Measurements from ENCODE around the gene EIF4G2.

EIF4G2 gene

DNA sequence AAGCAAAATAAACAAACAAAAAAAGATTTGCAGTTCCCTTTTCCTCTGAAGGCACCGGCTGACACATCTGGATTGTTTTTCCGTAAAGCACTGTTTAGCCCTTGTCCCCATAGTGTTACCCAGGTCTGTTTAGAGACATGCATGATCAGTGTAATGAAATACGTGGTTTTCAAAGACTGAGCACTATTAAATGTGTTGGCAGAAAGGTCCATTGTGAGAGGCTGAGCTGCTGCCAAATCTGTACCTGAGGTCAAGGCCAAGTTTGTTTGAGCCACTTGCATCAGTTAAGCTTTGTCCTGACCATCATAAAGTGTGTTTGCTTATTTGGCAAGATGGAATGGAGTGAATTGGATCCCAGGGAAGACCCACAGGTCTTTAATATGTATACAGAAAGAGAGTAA is 31.3 kb downstream of the EIF4G2 start:
- ChIA-PET POLR2A (interaction anchor here (0.5 kb wide), 1 partner anchor 20 kb away, joined by 5 read pairs; no protein-coding TSS in a partner anchor), CTCF (interaction anchor here (0.6 to 1.4 kb wide), 3 partner anchors 9 to 371 kb away, joined by 3 to 4 read pairs (median 3); no protein-coding TSS in a partner anchor)
- no peak overlapping the region for H3K4me3 ChIP-seq (ENCODE audit: low read depth, low read length)
- H3K27ac ChIP-seq (ENCODE audit: extremely low read depth, low read depth, low read length) = no peak overlapping the region
- H3K4me1 ChIP-seq (ENCODE audit: control insufficient read depth, insufficient read depth, low read length) = no peaks in the 10 kb centered on the region
- no peaks in the 10 kb centered on the region for H3K9me3 ChIP-seq (ENCODE audit: control insufficient read depth, insufficient read depth, low read depth, low read length)
- no peak for TF ChIP-seq ZNF560 (tag by site-specific recombination; IDR thresholded peaks at IDR 0.05; ENCODE audit: borderline replicate concordance)
- no peak for TF ChIP-seq ZNF121 (tag by site-specific recombination; IDR thresholded peaks at IDR 0.05)
- TF ChIP-seq ZNF48 (tag by site-specific recombination; IDR thresholded peaks at IDR 0.05) = no peak
- no peak for TF ChIP-seq HOXA7 (CRISPR knock-in tag; IDR thresholded peaks at IDR 0.05; ENCODE audit: borderline replicate concordance)
- TF ChIP-seq, protein P1, sequence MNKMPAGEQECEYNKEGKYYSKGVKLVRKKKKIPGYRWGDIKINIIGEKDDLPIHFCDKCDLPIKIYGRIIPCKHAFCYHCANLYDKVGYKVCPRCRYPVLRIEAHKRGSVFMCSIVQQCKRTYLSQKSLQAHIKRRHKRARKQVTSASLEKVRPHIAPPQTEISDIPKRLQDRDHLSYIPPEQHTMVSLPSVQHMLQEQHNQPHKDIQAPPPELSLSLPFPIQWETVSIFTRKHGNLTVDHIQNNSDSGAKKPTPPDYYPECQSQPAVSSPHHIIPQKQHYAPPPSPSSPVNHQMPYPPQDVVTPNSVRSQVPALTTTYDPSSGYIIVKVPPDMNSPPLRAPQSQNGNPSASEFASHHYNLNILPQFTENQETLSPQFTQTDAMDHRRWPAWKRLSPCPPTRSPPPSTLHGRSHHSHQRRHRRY (tag by site-specific recombination; IDR thresholded peaks at IDR 0.05) = no peak
- no peak for TF ChIP-seq SALL2 (tag by site-specific recombination; IDR thresholded peaks at IDR 0.05; ENCODE audit: borderline replicate concordance)
- H3K36me3 ChIP-seq (ENCODE audit: control insufficient read depth in 2 of 2, insufficient read depth in 1 of 2, low read length in 2 of 2) = peaks cover 9 to 46% of the 10 kb centered on the region in 2 experiments

DNA sequence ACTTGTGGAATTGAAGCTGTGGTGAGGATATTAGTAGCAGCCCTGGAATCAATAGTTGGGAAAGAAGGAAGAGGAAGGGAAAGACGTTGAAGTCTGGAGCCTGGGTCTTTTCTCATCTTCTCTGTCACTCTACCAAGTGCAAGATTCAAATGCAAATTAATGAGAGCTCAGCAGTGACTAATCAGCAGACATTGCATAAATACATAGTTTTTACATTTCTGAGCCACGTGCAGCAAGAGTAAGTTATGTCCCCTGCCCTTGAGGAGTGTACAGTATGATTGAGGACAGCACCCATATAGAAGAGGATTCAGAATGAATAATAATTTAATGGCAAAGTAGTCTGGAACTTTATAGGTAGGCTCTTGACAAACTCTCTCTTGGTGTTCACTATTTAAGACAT is 33.9 kb downstream of the EIF4G2 start:
- peaks cover 13 to 39% of the 10 kb centered on the region in 2 experiments for H3K36me3 ChIP-seq (ENCODE audit: control insufficient read depth in 2 of 2, insufficient read depth in 1 of 2, low read length in 2 of 2)
- CTCF ChIA-PET = interaction anchor here (0.6 to 1.1 kb wide), 2 partner anchors 78 to 1163 kb away, joined by 3 read pairs; no protein-coding TSS in a partner anchor
- POLR2A ChIA-PET = interaction anchor here (0.9 to 1.1 kb wide), 2 partner anchors 18 to 34 kb away, joined by 3 read pairs; partner anchors contain the start of gene EIF4G2
- TF ChIP-seq, protein P2, sequence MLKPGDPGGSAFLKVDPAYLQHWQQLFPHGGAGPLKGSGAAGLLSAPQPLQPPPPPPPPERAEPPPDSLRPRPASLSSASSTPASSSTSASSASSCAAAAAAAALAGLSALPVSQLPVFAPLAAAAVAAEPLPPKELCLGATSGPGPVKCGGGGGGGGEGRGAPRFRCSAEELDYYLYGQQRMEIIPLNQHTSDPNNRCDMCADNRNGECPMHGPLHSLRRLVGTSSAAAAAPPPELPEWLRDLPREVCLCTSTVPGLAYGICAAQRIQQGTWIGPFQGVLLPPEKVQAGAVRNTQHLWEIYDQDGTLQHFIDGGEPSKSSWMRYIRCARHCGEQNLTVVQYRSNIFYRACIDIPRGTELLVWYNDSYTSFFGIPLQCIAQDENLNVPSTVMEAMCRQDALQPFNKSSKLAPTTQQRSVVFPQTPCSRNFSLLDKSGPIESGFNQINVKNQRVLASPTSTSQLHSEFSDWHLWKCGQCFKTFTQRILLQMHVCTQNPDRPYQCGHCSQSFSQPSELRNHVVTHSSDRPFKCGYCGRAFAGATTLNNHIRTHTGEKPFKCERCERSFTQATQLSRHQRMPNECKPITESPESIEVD (tag by site-specific recombination; IDR thresholded peaks at IDR 0.05) = no peak
- no peak for TF ChIP-seq ZNF768 (tag by site-specific recombination; IDR thresholded peaks at IDR 0.05)
- no peak for TF ChIP-seq GLIS1 (tag by site-specific recombination; IDR thresholded peaks at IDR 0.05)
- no peak for TF ChIP-seq BCL11A (tag by site-specific recombination; IDR thresholded peaks at IDR 0.05; ENCODE audit: low read depth)
- TF ChIP-seq, protein P3, sequence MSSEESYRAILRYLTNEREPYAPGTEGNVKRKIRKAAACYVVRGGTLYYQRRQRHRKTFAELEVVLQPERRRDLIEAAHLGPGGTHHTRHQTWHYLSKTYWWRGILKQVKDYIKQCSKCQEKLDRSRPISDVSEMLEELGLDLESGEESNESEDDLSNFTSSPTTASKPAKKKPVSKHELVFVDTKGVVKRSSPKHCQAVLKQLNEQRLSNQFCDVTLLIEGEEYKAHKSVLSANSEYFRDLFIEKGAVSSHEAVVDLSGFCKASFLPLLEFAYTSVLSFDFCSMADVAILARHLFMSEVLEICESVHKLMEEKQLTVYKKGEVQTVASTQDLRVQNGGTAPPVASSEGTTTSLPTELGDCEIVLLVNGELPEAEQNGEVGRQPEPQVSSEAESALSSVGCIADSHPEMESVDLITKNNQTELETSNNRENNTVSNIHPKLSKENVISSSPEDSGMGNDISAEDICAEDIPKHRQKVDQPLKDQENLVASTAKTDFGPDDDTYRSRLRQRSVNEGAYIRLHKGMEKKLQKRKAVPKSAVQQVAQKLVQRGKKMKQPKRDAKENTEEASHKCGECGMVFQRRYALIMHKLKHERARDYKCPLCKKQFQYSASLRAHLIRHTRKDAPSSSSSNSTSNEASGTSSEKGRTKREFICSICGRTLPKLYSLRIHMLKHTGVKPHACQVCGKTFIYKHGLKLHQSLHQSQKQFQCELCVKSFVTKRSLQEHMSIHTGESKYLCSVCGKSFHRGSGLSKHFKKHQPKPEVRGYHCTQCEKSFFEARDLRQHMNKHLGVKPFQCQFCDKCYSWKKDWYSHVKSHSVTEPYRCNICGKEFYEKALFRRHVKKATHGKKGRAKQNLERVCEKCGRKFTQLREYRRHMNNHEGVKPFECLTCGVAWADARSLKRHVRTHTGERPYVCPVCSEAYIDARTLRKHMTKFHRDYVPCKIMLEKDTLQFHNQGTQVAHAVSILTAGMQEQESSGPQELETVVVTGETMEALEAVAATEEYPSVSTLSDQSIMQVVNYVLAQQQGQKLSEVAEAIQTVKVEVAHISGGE (tag by site-specific recombination; conservative IDR thresholded peaks at IDR 0.05; ENCODE audit: low read depth) = no peak
- no peak for TF ChIP-seq GLI4 (tag by site-specific recombination; IDR thresholded peaks at IDR 0.05)
- no peak for TF ChIP-seq ZNF664 (tag by site-specific recombination; IDR thresholded peaks at IDR 0.05)
- TF ChIP-seq ZSCAN23 (tag by site-specific recombination; IDR thresholded peaks at IDR 0.05) = no peak
- TF ChIP-seq, protein P4, sequence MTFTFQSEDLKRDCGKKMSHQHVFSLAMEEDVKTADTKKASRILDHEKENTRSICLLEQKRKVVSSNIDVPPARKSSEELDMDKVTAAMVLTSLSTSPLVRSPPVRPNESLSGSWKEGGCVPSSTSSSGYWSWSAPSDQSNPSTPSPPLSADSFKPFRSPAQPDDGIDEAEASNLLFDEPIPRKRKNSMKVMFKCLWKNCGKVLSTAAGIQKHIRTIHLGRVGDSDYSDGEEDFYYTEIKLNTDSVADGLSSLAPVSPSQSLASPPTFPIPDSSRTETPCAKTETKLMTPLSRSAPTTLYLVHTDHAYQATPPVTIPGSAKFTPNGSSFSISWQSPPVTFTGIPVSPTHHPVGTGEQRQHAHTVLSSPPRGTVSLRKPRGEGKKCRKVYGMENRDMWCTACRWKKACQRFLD (tag by site-specific recombination; IDR thresholded peaks at IDR 0.05) = no peak
- TF ChIP-seq, protein P5, sequence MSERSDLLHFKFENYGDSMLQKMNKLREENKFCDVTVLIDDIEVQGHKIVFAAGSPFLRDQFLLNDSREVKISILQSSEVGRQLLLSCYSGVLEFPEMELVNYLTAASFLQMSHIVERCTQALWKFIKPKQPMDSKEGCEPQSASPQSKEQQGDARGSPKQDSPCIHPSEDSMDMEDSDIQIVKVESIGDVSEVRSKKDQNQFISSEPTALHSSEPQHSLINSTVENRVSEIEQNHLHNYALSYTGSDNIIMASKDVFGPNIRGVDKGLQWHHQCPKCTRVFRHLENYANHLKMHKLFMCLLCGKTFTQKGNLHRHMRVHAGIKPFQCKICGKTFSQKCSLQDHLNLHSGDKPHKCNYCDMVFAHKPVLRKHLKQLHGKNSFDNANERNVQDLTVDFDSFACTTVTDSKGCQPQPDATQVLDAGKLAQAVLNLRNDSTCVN (tag by site-specific recombination; optimal IDR thresholded peaks at IDR 0.05) = no peak
- TF ChIP-seq ZNF341 (tag by site-specific recombination; IDR thresholded peaks at IDR 0.05; ENCODE audit: low read depth) = no peak
- no peak for TF ChIP-seq GLI2 (tag by site-specific recombination; IDR thresholded peaks at IDR 0.05; ENCODE audit: borderline replicate concordance, low read depth)
- TF ChIP-seq, protein P6, sequence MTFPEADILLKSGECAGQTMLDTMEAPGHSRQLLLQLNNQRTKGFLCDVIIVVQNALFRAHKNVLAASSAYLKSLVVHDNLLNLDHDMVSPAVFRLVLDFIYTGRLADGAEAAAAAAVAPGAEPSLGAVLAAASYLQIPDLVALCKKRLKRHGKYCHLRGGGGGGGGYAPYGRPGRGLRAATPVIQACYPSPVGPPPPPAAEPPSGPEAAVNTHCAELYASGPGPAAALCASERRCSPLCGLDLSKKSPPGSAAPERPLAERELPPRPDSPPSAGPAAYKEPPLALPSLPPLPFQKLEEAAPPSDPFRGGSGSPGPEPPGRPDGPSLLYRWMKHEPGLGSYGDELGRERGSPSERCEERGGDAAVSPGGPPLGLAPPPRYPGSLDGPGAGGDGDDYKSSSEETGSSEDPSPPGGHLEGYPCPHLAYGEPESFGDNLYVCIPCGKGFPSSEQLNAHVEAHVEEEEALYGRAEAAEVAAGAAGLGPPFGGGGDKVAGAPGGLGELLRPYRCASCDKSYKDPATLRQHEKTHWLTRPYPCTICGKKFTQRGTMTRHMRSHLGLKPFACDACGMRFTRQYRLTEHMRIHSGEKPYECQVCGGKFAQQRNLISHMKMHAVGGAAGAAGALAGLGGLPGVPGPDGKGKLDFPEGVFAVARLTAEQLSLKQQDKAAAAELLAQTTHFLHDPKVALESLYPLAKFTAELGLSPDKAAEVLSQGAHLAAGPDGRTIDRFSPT (tag by site-specific recombination; IDR thresholded peaks at IDR 0.05) = no peak
- TF ChIP-seq, protein P7, sequence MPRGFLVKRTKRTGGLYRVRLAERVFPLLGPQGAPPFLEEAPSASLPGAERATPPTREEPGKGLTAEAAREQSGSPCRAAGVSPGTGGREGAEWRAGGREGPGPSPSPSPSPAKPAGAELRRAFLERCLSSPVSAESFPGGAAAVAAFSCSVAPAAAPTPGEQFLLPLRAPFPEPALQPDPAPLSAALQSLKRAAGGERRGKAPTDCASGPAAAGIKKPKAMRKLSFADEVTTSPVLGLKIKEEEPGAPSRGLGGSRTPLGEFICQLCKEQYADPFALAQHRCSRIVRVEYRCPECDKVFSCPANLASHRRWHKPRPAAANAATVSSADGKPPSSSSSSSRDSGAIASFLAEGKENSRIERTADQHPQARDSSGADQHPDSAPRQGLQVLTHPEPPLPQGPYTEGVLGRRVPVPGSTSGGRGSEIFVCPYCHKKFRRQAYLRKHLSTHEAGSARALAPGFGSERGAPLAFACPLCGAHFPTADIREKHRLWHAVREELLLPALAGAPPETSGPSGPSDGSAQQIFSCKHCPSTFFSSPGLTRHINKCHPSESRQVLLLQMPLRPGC (tag by site-specific recombination; IDR thresholded peaks at IDR 0.05) = no peak

More for the DNA sequence above, 33.9 kb downstream of the EIF4G2 start:
- H3K9me3 ChIP-seq (ENCODE audit: control insufficient read depth, insufficient read depth, low read depth, low read length) = no peaks in the 10 kb centered on the region
- no peak overlapping the region for H3K4me3 ChIP-seq (ENCODE audit: low read depth, low read length)
- no peak overlapping the region for H3K27ac ChIP-seq (ENCODE audit: extremely low read depth, low read depth, low read length)
- H3K4me1 ChIP-seq (ENCODE audit: control insufficient read depth, insufficient read depth, low read length) = no peaks in the 10 kb centered on the region

Data from HEK293 (cell line).